ENCODE results near the gene LBHD2. TPM values are rescaled to one million over a fixed set of nuclear protein-coding genes. Genes with fewer than 3 reads are reported as not detected.

LBHD2 gene
- total RNA-seq, 6 donors from 2014 or later: not detected

GRCh38 chr14:103050935-103051334 lies 33.1 kb upstream of the LBHD2 start:
- H3K9me3 ChIP-seq: no peaks in the 10 kb centered on the region
- H3K27me3 ChIP-seq: no peaks in the 10 kb centered on the region
- H3K4me3 ChIP-seq: no peak overlapping the region
- 76 to 81% methylated on average over 5 of the region's 5 CpGs for WGBS, 2 donors
- DNase-seq: no peak
- peaks cover 21 to 59% (median 24%) of the 10 kb centered on the region in 4 donors for H3K4me1 ChIP-seq
- no peak overlapping the region for H3K27ac ChIP-seq
- ATAC-seq (ENCODE audit: low FRiP score in 2 of 2): no peak
- no peak for TF ChIP-seq POLR2AphosphoS5 (IDR thresholded peaks at IDR 0.05)
- no peak for TF ChIP-seq CTCF (IDR thresholded peaks at IDR 0.05)
- no peak for TF ChIP-seq POLR2A (IDR thresholded peaks at IDR 0.05)
- no peak for TF ChIP-seq EP300 (IDR thresholded peaks at IDR 0.05)
- no peaks in the 10 kb centered on the region for H3K36me3 ChIP-seq

- ATAC-seq (ENCODE audit: low FRiP score in 2 of 2): no peak
- no peak for DNase-seq
- no peaks in the 10 kb centered on the region for H3K36me3 ChIP-seq
- peaks cover 0 to 7% (median 0%) of the 10 kb centered on the region in 4 donors for H3K27me3 ChIP-seq
- no peak overlapping the region for H3K4me3 ChIP-seq
- 71 to 75% methylated on average over 10 of the region's 10 CpGs for WGBS, 2 donors
- no peak overlapping the region for H3K27ac ChIP-seq
- TF ChIP-seq POLR2AphosphoS5 (IDR thresholded peaks at IDR 0.05) (no peak), CTCF (IDR thresholded peaks at IDR 0.05) (no peak), POLR2A (IDR thresholded peaks at IDR 0.05) (no peak), EP300 (IDR thresholded peaks at IDR 0.05) (no peak)
- H3K4me1 ChIP-seq: peaks cover 11 to 54% (median 16%) of the 10 kb centered on the region in 4 donors
- no peaks in the 10 kb centered on the region for H3K9me3 ChIP-seq
Measured at GRCh38 chr14:103052407-103052806, 31.6 kb upstream of the LBHD2 start.

GRCh38 chr14:103055695-103056094 lies 28.3 kb upstream of the LBHD2 start:
- TF ChIP-seq CTCF (IDR thresholded peaks at IDR 0.05) (no peak), POLR2AphosphoS5 (IDR thresholded peaks at IDR 0.05) (no peak), POLR2A (IDR thresholded peaks at IDR 0.05) (no peak), EP300 (IDR thresholded peaks at IDR 0.05) (no peak)
- no peak for ATAC-seq (ENCODE audit: low FRiP score in 2 of 2)
- Histone ChIP-seq H3K4me3 (peak overlapping the region; percentile 82 to 100 (median 96)), H3K4me1 (peaks cover 26 to 64% (median 27%) of the 10 kb centered on the region in 4 donors), H3K36me3 (no peaks in the 10 kb centered on the region), H3K9me3 (no peaks in the 10 kb centered on the region), H3K27me3 (peaks cover 0 to 7% (median 0%) of the 10 kb centered on the region in 4 donors), H3K27ac (peak overlapping the region; percentile 4 to 96 (median 95))
- WGBS, 2 donors: 50 to 64% methylated on average over 8 of the region's 8 CpGs
- no peak for DNase-seq

- Histone ChIP-seq H3K4me1 (peaks cover 26 to 62% (median 27%) of the 10 kb centered on the region in 4 donors), H3K27me3 (peaks cover 0 to 7% (median 0%) of the 10 kb centered on the region in 4 donors), H3K9me3 (no peaks in the 10 kb centered on the region), H3K27ac (peak overlapping the region; percentile 93 to 96 (median 95)), H3K36me3 (no peaks in the 10 kb centered on the region), H3K4me3 (peak overlapping the region; percentile 82 to 100 (median 96))
- ATAC-seq (ENCODE audit: low FRiP score in 2 of 2) (peak; percentile 27 to 61), DNase-seq (peak; percentile 64 to 90)
- WGBS, 2 donors: 0 to 7% methylated on average over 21 to 39 of the region's 50 CpGs
- no peak for TF ChIP-seq EP300 (IDR thresholded peaks at IDR 0.05)
- TF ChIP-seq POLR2AphosphoS5 (IDR thresholded peaks at IDR 0.05): peak in 1 of 2 donors; percentile 53
Measured at GRCh38 chr14:103056322-103057027, 27.5 kb upstream of the LBHD2 start.

GRCh38 chr14:103057028-103057371 lies 27.0 kb upstream of the LBHD2 start:
- H3K27me3 ChIP-seq: peaks cover 0 to 7% (median 0%) of the 10 kb centered on the region in 4 donors
- H3K9me3 ChIP-seq: no peaks in the 10 kb centered on the region
- H3K36me3 ChIP-seq: no peaks in the 10 kb centered on the region
- H3K27ac ChIP-seq: peak overlapping the region; percentile 93 to 96 (median 95)
- ATAC-seq (ENCODE audit: low FRiP score in 2 of 2): no peak
- DNase-seq: no peak
- H3K4me1 ChIP-seq: peaks cover 26 to 57% (median 27%) of the 10 kb centered on the region in 4 donors
- TF ChIP-seq EP300 (IDR thresholded peaks at IDR 0.05): no peak
- TF ChIP-seq POLR2A (IDR thresholded peaks at IDR 0.05): peak in 1 of 4 donors; percentile 18
- no peak for TF ChIP-seq POLR2AphosphoS5 (IDR thresholded peaks at IDR 0.05)
- peak in 1 of 6 experiments; percentile 11 for TF ChIP-seq CTCF (IDR thresholded peaks at IDR 0.05)
- WGBS, 2 donors: 20% methylated on average over 2 of the region's 53 CpGs; no CpG with 5 or more reads in 1 of the 2 donors
- peak overlapping the region; percentile 82 to 100 (median 96) for H3K4me3 ChIP-seq
